SIG-M5 treated with dmso at 0.1 percent for 504 hours (cell line): Measurements from ENCODE around the gene AWAT2.
"Not testable (repeated sequence)": the region's sequence is repeated elsewhere in the genome, so short reads cannot be mapped to it uniquely, and the experiment has no call there.

ENCODE experiments used
- DNase-seq: peaks from one replicate; lab custom pipeline; 2025; ENCODE audit not compliant: unreplicated experiment; lab: John Stamatoyannopoulos, UW

AWAT2 gene

GRCh38 chrX:70001708-70002341 lies 47.9 kb downstream of the AWAT2 start:
- DNase-seq = no peak

DNA sequence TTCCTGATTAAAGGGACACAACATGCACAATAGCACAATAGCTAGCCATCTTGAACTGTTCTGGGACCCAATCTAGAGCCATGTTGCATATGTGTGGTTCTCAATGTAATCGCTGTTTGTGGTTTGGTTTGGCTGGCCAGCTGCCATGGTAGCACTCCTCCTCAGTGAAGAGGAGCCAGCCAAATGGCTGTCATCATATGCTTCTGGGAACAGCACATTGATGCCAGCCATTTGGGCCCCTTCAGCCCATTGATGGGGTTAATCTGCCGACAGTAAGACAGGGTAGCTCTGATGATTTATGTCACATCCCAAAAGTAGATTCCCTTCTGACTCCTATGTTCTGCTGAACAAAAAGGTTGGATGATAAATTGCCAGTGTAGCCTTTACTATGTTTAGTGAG lies 48.5 kb downstream of the AWAT2 start:
- DNase-seq = no peak

DNA sequence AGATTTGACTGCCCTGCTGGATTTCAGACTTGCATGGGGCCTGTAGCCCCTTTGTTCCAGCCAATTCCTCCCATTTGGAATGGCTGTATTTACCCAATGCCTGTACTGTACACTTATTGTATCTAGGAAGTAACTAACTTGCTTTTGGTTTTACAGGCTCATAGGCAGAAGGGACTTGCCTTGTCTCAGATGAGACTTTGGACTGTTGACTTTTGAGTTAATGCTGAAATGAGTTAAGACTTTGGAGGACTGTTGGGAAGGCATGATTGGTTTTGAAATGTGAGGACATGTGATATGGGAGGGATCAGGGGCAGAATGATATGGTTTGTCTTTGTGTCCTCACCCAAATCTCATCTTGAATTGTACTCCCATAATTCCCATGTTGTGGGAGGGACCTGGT lies 51.4 kb downstream of the AWAT2 start:
- not testable (repeated sequence) for DNase-seq

- DNase-seq = no peak
Observed at GRCh38 chrX:69996113-69996468, 53.6 kb downstream of the AWAT2 start.

- no peak for DNase-seq
Observed at GRCh38 chrX:69995362-69996112, 54.2 kb downstream of the AWAT2 start.

DNA sequence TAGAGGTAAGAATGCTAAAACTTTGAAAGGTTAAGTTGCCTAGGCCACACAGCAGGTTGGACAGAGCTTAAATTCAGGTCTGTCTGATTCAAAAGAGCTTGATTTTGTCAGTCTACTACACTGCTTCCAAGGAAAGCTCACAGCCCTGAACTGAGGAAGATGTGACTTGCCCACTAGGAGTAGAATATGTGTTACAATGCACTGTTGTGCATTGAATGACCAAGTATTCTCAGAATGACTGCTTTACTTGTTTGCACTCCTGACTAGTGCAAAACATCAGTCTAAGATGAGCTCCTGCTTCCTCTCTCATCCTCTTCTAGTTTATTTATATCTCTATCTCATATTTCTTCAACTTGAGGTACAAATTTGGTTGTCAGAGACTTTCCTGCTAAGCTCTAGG lies 56.2 kb downstream of the AWAT2 start:
- no peak for DNase-seq

GRCh38 chrX:69991685-69992084 lies 58.1 kb downstream of the AWAT2 start:
- no peak for DNase-seq
